COR-L47 (cell line): ENCODE measurements around the gene ZNF316.

Source experiments
- DNase-seq: peaks from one replicate; lab custom pipeline; 2025; lab: John Stamatoyannopoulos, UW

The ZNF316 gene

DNA sequence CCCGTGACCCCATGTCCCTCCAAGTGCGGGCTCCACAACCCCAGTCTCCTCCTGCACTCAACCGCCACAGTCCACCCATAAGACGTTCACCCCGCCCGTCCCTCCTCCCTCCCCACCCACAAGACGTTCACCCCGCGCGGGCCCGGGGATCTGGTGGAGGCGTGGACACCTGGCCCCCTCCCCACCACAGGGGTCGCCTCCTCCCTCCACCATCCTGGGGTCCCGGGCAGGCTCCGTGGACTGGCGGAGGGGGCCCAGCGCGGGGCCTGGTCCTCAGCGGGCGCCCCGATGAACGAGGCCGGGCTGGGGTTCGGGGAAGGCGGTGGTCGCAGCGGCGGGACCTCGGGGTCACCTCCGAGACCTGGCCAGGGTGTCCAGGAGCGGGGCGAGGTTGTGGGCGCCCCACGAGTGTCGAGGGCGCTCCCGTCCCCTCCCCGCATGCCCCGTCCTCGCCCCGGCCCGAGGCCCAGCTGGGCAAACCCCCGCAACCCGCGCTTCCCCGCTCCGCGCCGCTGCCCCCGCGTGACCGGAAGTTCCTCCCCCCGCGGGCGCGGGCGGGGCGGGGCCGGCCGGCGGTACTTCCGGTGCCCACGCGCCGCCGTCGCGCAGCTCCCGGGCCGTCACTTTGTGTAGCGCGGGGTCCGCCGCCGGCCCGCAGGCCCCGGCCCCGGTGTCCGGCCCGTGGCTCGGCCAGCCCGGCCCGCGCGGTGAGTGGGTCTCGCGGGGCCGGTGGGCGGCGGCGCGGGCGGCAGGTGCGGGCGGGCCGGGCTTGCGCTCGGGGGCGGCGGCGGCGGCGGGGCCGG lies at the start of gene ZNF316:
TSS of gene ZNF316 (plus strand) at position 578 of the 803 bp plus-strand sequence. CDS start 5,092 bp downstream, outside the sequence.
- peak; percentile 38 for DNase-seq

GRCh38 chr7:6588566-6588965 lies 48.6 kb upstream of the ZNF316 start:
- no peak for DNase-seq

DNA sequence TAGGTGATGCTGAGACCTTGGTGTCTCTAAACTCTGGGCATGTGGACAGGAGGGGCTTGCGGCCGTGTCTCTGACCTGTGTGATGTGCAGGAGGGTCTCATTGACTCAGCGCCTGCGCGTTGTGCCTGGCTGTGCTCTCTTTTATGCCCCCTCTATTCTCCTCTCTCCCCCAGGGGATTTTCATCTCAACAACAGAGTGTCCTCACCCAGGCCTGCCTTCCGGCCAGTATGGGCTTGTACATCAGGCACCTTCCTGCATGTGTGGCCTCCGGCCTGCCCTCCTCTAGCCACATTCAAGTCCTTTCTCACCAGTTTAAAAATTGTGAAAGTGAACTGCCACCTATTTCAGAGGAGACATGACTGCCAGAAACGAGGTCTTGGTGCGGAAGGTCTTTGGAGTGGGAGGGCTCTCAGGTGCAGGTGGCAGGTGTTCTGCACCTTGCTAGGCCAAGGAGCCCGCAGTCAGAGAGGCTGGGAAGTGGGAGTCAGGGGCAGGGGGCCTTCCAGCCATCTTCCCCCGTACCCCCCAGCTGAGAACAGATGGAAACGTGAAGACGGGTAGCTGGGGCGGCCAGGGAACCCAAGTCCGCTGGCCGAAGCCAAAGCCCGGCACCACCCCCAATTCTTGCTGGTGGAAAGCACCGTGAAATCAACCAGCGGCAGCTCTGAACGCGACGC lies 47.8 kb upstream of the ZNF316 start:
- no peak for DNase-seq

- DNase-seq, result peak; percentile 75
Measured at GRCh38 chr7:6589829-6590644, 47.1 kb upstream of the ZNF316 start, which contains the start of gene INTS15. INTS15 (plus strand) TSS chr7:6590021; CDS start chr7:6590284, 263 bp downstream.

GRCh38 chr7:6590645-6591110 lies 46.4 kb upstream of the ZNF316 start:
- peak; percentile 19 for DNase-seq

DNA sequence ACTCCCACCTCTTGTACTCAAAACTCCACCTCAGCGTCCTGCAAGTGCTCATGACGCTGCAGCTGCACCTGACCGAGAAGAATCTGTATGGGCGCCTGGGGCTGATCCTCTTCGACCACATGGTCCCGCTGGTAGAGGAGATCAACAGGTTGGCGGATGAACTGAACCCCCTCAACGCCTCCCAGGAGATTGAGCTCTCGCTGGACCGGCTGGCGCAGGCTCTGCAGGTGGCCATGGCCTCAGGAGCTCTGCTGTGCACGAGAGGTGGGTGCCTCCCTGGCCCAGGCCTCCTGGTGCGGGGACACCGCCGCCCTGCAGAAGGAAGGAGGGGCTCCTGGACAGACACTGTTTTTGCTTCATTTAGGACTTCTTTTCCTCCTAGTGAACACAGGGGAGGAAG lies 37.0 kb upstream of the ZNF316 start:
- no peak for DNase-seq

GRCh38 chr7:6604458-6604857 lies 32.7 kb upstream of the ZNF316 start:
- DNase-seq, result no peak

DNA sequence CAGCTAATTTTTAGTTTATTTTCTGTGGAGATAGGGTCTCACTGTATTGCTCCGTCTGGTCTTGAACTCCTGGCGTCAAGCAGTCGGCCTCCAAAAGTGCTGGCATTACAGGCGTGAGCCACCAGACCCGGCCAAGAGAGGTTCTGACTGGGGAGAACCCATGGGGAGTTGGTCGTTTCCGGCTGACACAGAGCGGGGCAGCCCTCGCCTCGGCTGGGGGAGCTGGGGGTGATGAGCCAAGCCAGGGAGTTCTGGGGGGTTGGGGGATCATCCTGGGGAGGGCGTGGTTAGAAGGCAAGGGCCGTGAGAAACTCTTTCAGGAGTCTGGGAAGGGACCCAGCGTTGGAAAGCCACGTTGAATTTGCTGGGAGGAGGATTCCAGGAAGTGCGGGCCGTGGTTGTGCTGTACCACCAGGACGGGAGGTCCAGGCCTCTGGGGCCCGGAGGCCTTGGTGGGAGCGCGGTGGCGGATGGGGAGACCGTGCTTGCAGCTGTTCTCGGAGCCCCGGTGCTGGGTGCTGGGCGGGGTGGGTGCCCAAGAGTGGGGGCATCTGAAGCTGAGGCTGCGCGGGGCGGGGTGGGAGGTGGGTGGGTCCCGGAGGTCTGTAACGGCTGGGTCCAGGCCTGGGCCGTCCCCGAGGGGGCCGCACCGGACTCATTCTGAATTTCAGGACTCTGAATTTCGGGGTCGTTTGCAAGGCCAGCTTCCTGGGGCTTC lies 30.1 kb upstream of the ZNF316 start:
- no peak for DNase-seq

DNA sequence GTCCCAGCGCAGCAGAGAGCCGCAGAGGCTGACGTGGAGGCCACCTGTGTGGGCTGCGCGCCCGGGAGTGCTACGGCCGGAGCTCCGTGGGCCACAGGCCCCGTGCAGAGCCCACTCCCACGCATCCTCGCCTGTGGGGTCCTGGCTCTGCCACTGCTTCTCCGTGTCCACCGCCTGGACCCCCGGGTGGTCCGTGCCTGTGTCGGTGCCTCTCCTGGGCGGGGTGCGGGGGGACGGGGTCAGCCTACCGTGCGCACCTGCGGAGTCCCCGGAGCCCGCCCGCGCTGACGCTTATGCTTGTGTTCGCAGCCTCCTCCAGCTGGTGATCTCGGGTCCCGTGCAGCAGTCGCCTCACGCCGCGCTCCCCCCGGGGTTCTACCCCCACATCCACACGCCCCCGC lies 29.5 kb upstream of the ZNF316 start:
- DNase-seq, result no peak

GRCh38 chr7:6608081-6608480 lies 29.0 kb upstream of the ZNF316 start:
- no peak for DNase-seq

- no peak for DNase-seq
Measured at GRCh38 chr7:6608794-6609193, 28.3 kb upstream of the ZNF316 start.

DNA sequence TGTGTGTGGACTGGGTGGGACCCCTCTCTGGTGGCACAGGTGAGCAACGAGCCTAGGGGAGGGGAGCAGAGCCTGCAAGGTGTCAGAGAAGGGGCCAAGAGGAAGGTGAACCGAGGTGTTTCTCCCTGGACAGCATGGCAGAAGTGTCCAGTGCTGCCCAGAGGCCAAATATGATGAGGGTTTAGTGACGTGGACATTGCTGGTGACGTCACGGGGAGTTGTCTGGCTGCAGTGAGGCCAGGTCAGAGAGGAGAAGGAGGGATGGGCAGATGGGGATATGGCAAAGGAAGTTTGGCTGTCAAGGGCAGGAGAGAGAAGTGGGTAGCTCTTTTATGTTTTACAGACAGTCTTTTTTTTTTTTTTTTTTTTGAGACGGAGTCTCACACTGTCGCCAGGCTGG lies 24.3 kb upstream of the ZNF316 start:
- no peak for DNase-seq

DNA sequence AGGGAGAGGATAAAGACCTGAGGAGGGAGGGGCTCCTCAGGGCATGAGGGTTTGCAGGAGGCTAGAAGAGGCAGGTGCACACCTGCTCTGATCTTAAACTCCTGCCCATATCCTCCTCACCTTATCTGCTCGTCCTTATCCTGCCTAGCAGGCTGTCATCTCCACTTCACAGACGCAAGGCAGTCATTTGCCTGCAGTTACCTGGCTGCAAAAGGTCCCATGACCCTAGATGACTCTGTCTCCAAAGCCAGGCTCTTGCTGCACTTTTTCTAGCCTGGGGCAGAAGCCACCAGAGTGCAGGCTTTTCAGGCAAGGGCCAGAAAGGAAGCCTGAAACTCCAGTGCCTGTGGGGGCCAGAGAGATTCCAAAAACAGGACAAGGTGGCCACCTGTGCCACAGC lies 23.4 kb upstream of the ZNF316 start:
- no peak for DNase-seq

DNA sequence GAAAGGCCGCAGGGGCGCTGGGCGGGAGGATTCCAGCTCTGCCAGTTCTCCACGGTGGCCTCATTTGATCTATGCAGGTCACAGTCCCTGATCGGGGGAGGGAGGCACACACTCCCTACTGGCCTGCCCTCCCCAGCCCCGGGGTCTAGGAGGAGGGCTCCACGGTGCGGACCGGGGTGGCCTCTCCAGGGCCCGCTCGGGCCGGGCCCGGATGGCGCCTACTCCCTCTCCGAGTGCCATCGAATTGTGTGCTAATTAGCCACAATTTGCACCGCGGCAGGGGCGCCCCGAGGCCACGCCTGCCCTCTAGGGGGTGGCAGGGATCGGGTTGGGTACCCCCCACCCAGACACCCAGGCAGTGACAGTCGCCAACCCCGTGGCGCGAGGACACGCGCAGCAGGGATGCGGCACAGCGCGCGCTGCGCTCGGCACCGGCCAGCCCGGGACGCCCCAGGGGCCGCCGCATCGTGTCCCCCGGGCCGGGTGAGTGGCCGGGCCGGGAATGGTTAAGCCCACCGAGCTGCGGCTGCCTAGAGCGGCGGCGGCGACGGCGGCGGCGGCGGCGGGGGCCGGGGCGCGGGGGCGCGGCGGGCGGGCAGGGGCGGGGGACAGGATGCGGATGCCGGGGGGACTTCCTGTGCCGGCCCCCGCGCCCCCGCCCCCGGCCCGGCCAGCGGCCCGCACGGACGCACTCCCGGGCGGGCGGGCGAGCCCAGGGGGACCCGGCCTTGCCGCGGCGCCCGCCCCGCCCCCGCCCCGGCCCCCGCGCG lies 22.0 kb upstream of the ZNF316 start, which contains the start of gene ZNF853:
TSS of gene ZNF853 (plus strand) at position 658 of the 770 bp plus-strand sequence. CDS start 565 bp downstream, outside the sequence.
- peak; percentile 60 for DNase-seq

DNA sequence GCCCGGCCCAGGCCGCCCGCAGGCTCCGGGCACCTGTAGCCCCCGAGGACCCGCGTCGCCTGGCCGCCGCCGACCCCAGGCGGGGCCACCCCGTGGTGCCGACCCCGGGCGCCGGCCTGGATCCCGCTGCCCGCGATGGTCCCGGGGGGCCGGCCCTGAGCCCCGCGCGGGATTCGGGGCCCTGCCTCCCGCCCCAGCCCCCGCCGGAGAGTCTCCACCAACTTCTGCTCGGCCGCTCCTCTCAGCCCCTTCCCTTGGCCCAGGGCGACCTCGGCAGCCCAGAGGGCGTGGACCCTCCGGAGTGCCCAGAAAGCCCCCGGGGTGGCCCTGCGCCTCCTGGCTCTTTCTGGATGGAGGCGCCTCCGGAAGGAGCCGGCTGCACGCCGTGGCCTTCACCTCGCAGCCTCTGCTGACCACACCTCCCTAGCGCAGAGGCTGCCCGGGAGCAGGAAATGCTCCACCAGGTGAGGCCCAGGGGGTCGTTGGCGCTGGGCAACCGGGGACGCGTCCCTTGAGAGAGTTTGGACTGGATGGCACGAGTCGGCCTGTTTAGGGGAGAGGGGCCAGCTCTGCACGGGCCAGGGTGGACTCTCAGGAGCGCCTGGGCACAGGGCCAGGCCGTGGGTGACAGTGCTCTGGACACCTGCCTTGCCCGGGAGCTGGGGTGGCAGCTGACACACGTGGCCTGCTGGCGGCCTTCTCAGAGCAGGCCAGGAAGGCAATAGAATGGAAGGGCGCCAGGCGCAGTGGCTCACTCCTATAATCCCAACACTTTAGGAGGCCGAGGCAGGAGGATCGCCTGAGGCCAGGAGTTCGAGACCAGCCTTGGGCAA lies 21.2 kb upstream of the ZNF316 start:
- peak; percentile 38 for DNase-seq

GRCh38 chr7:6616854-6617643 lies 20.1 kb upstream of the ZNF316 start:
- DNase-seq, result no peak

DNA sequence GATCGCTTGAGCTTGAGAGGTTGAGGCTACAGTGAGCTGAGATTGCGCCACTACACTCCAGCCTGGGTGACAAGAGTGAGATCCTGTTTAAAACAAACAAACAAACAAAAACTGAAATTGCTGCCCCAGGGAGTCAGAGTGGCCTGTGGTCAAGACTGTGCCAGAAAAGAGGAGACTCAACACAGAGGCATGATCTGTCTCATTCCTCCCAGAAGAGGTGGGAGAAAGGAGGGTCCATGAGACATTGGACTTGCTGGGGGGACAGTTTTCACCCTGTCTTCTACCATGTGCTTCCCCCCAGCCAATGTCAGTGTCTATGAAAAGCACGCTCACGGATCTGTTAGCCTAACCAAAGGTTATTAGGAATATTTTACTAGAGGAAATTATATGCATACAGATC lies 18.5 kb upstream of the ZNF316 start:
- no peak for DNase-seq

- DNase-seq, result no peak
Measured at GRCh38 chr7:6619961-6620360, 17.2 kb upstream of the ZNF316 start.
